Fibroblast of gingiva (primary cell): ENCODE measurements around the gene UIMC1.
"Not testable (repeated sequence)": the region's sequence is repeated elsewhere in the genome, so short reads cannot be mapped to it uniquely, and the experiment has no call there.

ENCODE experiments used
- DNase-seq: peaks from one replicate; pipeline ENCODE4 v3.0.0-alpha.2; 2011; ENCODE audit warnings: low read depth

Gene UIMC1

GRCh38 chr5:176883700-176884570, 122.6 kb downstream of the UIMC1 start:
- no peak for DNase-seq

DNA sequence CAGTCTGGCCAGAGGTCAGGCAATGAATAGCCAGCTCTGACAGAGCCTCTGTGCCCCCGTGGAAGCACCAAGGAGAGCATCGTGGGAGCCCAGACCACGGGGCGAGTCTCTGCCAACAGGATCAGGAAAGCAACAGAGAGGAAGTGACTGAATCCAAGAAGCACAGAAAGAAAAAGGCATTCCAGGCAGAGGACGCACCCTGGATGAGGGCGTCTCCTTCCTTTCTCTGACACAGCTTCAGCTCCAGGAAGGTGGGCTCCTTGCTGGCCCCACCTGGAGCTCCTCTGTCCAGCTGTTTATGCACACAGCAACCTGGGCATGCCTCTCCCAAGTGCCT, 124.0 kb downstream of the UIMC1 start:
- DNase-seq, result no peak

DNA sequence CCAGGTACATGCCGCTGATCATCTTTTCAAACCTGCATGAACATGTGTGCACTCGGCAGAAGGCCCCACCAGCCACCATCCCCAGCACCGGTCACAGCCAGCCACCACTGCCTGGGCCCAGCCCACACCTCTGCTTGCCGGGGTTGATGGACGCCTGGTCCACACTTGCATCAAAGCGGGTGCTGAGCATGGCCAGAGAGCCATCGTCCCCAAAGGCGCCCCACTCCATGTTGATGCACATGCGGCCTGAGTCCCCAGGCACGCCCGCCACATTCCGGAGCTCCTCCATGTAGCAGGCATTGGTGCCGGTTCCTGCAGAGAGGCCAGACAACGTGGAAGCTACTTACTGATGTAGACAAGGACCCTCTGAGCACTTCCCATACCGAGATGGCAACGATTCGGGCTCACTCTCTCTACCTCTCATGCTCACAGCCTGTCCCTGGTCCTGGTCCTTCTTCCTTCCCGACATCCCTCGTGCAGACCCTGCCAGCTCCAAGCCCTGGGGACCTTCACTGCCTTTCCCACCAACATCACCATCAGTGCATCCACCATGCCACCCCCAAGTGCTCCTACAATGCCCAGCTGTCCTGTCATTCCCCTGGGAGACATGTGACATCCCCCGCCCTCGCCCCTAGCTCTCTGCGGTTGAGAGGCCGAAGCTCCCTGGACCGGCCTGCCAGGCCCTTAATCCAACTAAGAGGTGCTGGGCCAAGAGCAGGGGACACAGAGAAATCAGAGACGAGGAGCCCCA, 124.6 kb downstream of the UIMC1 start:
- no peak for DNase-seq

GRCh38 chr5:176881021-176881749, 125.4 kb downstream of the UIMC1 start:
- no peak for DNase-seq

- DNase-seq, result no peak
Observed at GRCh38 chr5:176880366-176881020, 126.1 kb downstream of the UIMC1 start.

GRCh38 chr5:176879663-176880361, 126.8 kb downstream of the UIMC1 start:
- DNase-seq, result no peak

DNA sequence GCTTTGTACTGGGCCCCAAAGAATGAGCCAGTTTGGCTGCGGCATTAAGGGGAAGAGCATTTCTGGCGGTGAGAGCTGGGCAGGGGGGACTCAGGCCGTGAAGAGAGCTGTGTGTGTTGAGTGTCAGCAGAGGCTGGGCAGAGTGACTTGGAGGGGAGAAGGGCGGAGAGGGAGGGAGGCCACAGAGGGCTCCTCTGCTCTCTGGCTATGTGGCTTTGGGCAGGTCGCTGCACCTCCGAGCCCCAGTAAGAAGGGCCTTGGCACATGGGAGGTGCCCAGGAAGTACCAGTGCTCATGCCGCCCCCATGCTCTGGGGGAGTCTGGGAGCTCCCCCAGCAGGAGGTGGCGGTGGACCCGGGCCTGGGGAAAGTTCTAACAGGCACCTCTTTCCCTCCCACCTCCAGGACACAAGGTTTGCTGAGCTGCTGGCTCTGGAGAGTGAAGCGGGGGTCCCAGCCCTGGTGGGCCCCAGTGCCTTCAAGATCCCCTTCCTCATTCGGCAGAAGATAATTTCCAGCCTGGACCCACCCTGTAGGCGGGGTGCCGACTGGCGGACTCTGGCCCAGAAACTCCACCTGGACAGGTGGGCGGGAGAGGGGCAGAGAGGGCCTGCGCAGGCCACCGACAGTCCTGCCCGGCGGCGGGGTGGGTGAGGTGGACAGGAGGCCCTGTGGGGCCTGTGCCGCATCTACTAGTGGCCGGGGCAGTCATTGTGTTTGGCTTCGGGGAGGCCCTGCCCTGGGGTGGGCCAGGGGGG, 127.5 kb downstream of the UIMC1 start:
- DNase-seq, result no peak

- no peak for DNase-seq
Observed at GRCh38 chr5:176878463-176878862, 128.1 kb downstream of the UIMC1 start.

DNA sequence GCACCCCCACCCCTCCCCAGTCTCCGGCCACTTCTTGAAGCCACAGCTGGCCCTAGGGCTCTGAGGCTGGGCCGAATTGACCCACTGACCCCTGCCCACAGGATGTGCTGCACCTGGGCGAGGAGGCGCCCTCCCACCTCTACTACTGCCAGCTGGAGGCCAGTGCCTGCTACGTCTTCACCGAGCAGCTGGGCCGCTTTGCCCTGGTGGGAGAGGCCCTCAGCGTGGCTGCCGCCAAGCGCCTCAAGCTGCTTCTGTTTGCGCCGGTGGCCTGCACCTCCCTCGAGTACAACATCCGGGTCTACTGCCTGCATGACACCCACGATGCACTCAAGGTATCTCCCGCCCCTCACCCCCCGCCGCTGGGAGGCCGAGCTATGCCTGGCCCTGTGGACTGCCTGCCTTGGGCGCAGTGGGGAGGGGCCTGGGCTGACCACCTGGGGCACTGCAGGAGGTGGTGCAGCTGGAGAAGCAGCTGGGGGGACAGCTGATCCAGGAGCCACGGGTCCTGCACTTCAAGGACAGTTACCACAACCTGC, 128.7 kb downstream of the UIMC1 start:
- DNase-seq, result no peak

- no peak for DNase-seq
Observed at GRCh38 chr5:176876506-176877431, 129.8 kb downstream of the UIMC1 start.

DNA sequence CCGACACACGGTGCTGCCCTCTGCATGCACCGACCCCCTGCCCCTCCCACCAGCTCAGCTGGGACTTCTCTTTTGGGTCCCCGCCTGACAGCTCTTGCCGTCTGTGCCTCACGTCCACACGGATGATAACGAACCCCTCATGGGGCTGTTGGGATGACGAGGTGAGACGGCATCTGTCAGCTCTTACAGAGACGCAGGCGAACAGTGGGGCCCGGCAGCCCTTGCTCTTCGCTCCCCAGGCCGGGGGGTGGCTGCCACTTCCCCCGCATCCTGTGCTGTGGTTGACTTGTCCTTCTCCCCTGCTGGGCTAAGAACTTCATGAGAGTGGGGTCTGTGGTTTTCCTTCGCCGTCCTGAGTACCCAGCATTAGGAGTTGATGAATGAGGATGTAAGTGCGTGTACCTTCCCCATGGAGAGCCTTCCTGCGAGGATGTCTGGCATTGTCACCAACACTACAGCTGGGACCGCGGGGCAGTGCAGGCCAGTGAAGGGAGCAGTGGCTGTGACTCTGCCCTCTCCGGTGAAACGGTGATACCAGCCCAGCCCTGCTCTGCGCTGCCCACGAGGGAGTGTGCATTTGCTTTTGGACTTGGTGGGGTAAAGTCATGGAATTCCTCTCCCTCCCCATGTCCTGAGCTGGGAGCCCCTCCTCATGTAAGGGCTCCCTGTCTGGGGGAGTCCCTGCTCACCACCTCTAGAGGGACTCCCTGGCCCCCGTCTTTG, 130.6 kb downstream of the UIMC1 start:
- DNase-seq, result no peak

GRCh38 chr5:176875014-176875550, 131.5 kb downstream of the UIMC1 start:
- DNase-seq, result no peak

DNA sequence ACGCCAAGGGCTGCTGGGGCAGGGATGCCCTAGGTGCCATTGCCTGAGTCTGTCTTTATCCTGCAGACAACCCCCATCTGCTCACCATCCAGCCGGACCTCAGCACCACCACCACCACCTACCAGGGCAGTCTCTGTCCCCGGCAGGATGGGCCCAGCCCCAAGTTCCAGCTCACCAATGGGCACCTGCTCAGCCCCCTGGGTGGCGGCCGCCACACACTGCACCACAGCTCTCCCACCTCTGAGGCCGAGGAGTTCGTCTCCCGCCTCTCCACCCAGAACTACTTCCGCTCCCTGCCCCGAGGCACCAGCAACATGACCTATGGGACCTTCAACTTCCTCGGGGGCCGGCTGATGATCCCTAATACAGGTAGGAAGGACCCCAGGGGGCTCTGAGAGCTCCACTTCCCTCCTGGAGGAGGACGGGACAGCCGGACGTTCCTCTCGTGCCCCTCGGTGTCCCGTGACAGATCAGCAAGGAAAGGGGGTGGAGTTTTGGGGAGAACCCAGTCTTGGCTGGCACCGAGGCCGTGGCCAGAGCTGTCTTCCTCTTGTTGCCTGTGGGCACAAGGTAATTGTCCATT, 132.3 kb downstream of the UIMC1 start:
- no peak for DNase-seq

DNA sequence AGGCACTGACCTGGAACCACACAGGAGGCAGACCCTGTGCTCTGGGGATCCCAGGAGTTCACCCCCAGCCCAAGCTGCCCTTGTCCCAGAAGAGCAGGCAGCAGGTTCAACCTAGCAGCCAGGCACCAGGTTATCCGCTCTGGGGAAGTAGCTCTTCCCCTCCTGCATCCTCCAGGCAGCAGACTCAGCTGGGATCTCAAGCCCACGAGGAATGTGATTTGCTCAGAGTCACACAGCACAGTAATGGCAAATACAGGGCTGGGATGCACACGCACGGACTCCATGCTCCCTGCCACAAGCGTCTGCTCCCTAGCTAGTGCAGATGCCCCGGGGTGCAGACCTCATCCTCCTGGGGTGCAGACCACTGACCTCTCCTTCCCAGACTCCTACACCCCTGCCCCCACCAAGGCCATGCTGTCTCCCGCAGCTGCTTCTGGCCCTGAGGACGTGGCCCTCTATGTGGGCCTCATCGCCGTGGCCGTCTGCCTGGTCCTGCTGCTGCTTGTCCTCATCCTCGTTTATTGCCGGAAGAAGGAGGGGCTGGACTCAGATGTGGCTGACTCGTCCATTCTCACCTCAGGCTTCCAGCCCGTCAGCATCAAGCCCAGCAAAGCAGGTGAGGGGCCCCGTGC, 132.9 kb downstream of the UIMC1 start:
- no peak for DNase-seq

DNA sequence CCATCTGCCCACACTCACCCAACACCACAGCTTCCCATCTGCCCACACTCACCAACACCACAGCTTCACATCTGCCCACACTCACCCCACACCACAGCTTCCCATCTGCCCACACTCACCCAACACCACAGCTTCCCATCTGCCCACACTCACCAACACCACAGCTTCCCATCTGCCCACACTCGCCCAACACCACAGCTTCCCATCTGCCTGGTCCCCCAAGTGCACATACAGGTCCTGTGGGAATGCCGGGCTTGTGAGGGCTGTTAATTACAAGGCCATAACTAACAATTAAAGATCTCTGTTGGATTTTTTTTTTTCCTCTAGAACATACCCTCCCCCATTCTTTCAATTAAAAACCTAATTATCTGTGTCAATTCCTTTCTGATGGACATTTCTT, 133.6 kb downstream of the UIMC1 start:
- DNase-seq, result not testable (repeated sequence)

DNA sequence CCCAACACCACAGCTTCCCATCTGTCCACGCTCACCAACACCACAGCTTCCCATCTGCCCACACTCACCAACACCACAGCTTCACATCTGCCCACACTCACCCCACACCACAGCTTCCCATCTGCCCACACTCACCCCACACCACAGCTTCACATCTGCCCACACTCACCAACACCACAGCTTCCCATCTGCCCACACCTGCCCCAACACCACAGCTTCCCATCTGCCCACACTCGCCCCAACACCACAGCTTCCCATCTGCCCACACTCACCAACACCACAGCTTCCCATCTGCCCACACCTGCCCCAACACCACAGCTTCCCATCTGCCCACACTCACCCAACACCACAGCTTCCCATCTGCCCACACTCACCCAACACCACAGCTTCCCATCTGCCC, 134.0 kb downstream of the UIMC1 start:
- not testable (repeated sequence) for DNase-seq

- not testable (repeated sequence) for DNase-seq
Observed at GRCh38 chr5:176870644-176871043, 135.9 kb downstream of the UIMC1 start.
